Measurements from ENCODE around the gene NDST4. TPM values are rescaled to one million over a fixed set of nuclear protein-coding genes. Genes with fewer than 3 reads are reported as not detected.
A peak's percentile ranks its signal among the peaks of the same experiment; 100 is the strongest.

NDST4 gene
- total and polyA plus RNA-seq, 12 donors: 0.07 TPM; not detected in 11

- WGBS, 2 donors: 49 to 50% methylated on average over 3 of the region's 3 CpGs
- H3K27ac ChIP-seq: no peak overlapping the region
- DNase-seq: no peak
- peaks cover 0 to 10% (median 0%) of the 10 kb centered on the region in 7 donors for H3K27me3 ChIP-seq
- H3K4me1 ChIP-seq: no peaks in the 10 kb centered on the region
- no peak for ATAC-seq
- TF ChIP-seq, protein P1, sequence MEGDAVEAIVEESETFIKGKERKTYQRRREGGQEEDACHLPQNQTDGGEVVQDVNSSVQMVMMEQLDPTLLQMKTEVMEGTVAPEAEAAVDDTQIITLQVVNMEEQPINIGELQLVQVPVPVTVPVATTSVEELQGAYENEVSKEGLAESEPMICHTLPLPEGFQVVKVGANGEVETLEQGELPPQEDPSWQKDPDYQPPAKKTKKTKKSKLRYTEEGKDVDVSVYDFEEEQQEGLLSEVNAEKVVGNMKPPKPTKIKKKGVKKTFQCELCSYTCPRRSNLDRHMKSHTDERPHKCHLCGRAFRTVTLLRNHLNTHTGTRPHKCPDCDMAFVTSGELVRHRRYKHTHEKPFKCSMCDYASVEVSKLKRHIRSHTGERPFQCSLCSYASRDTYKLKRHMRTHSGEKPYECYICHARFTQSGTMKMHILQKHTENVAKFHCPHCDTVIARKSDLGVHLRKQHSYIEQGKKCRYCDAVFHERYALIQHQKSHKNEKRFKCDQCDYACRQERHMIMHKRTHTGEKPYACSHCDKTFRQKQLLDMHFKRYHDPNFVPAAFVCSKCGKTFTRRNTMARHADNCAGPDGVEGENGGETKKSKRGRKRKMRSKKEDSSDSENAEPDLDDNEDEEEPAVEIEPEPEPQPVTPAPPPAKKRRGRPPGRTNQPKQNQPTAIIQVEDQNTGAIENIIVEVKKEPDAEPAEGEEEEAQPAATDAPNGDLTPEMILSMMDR (IDR thresholded peaks at IDR 0.05): no peak
- H3K9me3 ChIP-seq: no peaks in the 10 kb centered on the region
- H3K4me3 ChIP-seq: no peak overlapping the region
- intact Hi-C loops (cut with DNase I): no loop called here
- H3K36me3 ChIP-seq: no peaks in the 10 kb centered on the region
These were observed 330.2 kb downstream of the NDST4 start for GRCh38 chr4:114783215-114783595.

- intact Hi-C loops (cut with DNase I): no loop called here
- H3K27ac ChIP-seq: no peak overlapping the region
- TF ChIP-seq, protein P1 (IDR thresholded peaks at IDR 0.05): no peak
- peaks cover 0 to 10% (median 0%) of the 10 kb centered on the region in 7 donors for H3K27me3 ChIP-seq
- ATAC-seq (no peak), DNase-seq (no peak)
- no peaks in the 10 kb centered on the region for H3K4me1 ChIP-seq
- 51 to 55% methylated on average over 6 of the region's 6 CpGs for WGBS, 2 donors
- no peaks in the 10 kb centered on the region for H3K9me3 ChIP-seq
- no peak overlapping the region for H3K4me3 ChIP-seq
- no peaks in the 10 kb centered on the region for H3K36me3 ChIP-seq
These were observed 330.8 kb downstream of the NDST4 start for GRCh38 chr4:114782415-114783214.

DNA sequence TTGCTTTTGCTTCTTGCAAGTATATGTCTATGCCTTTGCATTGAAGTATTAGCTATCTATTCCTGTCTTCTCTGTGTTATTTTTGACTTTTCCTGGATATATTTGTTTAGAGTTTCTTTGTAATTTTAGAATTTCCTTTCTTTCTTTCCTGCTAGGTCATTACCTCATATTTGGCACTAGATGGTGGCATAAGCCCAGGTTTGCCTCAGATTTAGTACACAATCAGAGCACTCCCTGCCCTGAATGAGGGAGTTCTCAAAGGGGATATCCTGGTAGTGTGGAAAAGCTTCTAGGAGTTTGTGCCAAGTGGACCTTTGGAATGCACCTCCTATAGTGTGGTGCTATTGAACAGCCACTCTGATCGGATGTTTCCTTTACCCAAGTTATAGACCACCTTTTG lies 333.2 kb downstream of the NDST4 start:
- DNase-seq: no peak
- Histone ChIP-seq H3K4me3 (no peak overlapping the region), H3K9me3 (no peaks in the 10 kb centered on the region), H3K4me1 (no peaks in the 10 kb centered on the region), H3K36me3 (no peaks in the 10 kb centered on the region), H3K27me3 (peaks cover 0 to 10% (median 0%) of the 10 kb centered on the region in 7 donors), H3K27ac (no peak overlapping the region)
- no peak for ATAC-seq
- TF ChIP-seq, protein P1 (IDR thresholded peaks at IDR 0.05): peak in 1 of 9 donors; percentile 27
- intact Hi-C loops (cut with DNase I): no loop called here
- WGBS, 2 donors: 52 to 58% methylated on average over 1 of the region's 1 CpG
